Astrocyte (in vitro differentiated cells and primary cell): ENCODE results near the gene RBBP8NL. TPM values are rescaled to one million over a fixed set of nuclear protein-coding genes. Genes with fewer than 3 reads are reported as not detected.

Source experiments
- DNase-seq: peaks from one replicate; pipeline ENCODE4 v3.0.0-alpha.2; 2010; ENCODE audit warnings: low read depth
- FAIRE-seq: peaks from 2 replicates; lab custom pipeline; 2011; peaks lifted over from hg19 to GRCh38; lab: Jason Lieb, UNC
- H2AFZ ChIP-seq: 2 replicates; pipeline ENCODE4 v1.6.0; 2012; ENCODE audit warnings: low read depth, low read length, inconsistent platforms
- H3K27ac ChIP-seq: 2 replicates; pipeline ENCODE4 v1.5.1; 2011; ENCODE audit warnings: low read depth, low read length, inconsistent platforms
- H3K27me3 ChIP-seq: 2 replicates; pipeline ENCODE4 v1.6.0; 2011; ENCODE audit warnings: low read length, inconsistent platforms; ENCODE audit not compliant: insufficient read depth
- H3K36me3 ChIP-seq: 2 replicates; pipeline ENCODE4 v1.5.1; 2011; ENCODE audit warnings: low read length, inconsistent platforms; ENCODE audit not compliant: insufficient read depth
- H3K4me1 ChIP-seq: 2 replicates; pipeline ENCODE4 v1.5.1; 2011; ENCODE audit warnings: low read length, inconsistent platforms; ENCODE audit not compliant: insufficient read depth
- H3K4me2 ChIP-seq: 2 replicates; pipeline ENCODE4 v1.6.0; 2012; ENCODE audit warnings: low read length, inconsistent platforms
- H3K4me3 ChIP-seq: 2 replicates; pipeline ENCODE4 v1.5.1; 2011; ENCODE audit warnings: low read depth, mild to moderate bottlenecking, low read length, inconsistent platforms; ENCODE audit not compliant: insufficient read depth
- H3K79me2 ChIP-seq: 2 replicates; pipeline ENCODE4 v1.6.0; 2012; ENCODE audit warnings: mild to moderate bottlenecking, low read length, inconsistent platforms; ENCODE audit not compliant: insufficient read depth
- H3K9ac ChIP-seq: 2 replicates; pipeline ENCODE4 v1.6.0; 2012; ENCODE audit warnings: mild to moderate bottlenecking, low read length, inconsistent platforms
- H3K9me3 ChIP-seq: 2 replicates; pipeline ENCODE4 v1.5.1; 2012; ENCODE audit warnings: low read depth, mild to moderate bottlenecking, low read length, inconsistent platforms; ENCODE audit not compliant: insufficient read depth
- H4K20me1 ChIP-seq: 2 replicates; pipeline ENCODE4 v1.6.0; 2012; ENCODE audit warnings: low read length, inconsistent platforms; ENCODE audit not compliant: insufficient read depth
- H3K27ac Mint-ChIP-seq: one replicate; pipeline ENCODE4 v1.8.0; 2021; ENCODE audit warnings: mild to moderate bottlenecking, mixed read lengths; ENCODE audit not compliant: unreplicated experiment
- H3K27me3 Mint-ChIP-seq: one replicate; pipeline ENCODE4 v1.8.0; 2021; ENCODE audit warnings: low read depth, mixed read lengths; ENCODE audit not compliant: unreplicated experiment
- H3K36me3 Mint-ChIP-seq: one replicate; pipeline ENCODE4 v1.8.0; 2021; ENCODE audit warnings: low read depth, mixed read lengths; ENCODE audit not compliant: unreplicated experiment
- H3K4me1 Mint-ChIP-seq: one replicate; pipeline ENCODE4 v1.8.0; 2021; ENCODE audit warnings: low read depth, mixed read lengths; ENCODE audit not compliant: unreplicated experiment
- H3K4me3 Mint-ChIP-seq: one replicate; pipeline ENCODE4 v1.8.0; 2021; ENCODE audit warnings: mild to moderate bottlenecking, moderate library complexity, mixed read lengths; ENCODE audit not compliant: unreplicated experiment
- H3K9me3 Mint-ChIP-seq: one replicate; pipeline ENCODE4 v1.8.0; 2021; ENCODE audit warnings: mild to moderate bottlenecking, mixed read lengths; ENCODE audit not compliant: unreplicated experiment
- CTCF ChIP-seq: IDR thresholded peaks from 2 replicates; pipeline ENCODE4 v1.5.1; 2011; ENCODE audit warnings: low read depth, mild to moderate bottlenecking, inconsistent platforms, low read length, moderate library complexity; ENCODE audit not compliant: insufficient read depth
- EZH2 ChIP-seq: IDR thresholded peaks from 2 replicates; pipeline ENCODE4 v1.6.1; 2012; ENCODE audit warnings: mild to moderate bottlenecking, low read length, inconsistent platforms; ENCODE audit not compliant: insufficient read depth
- total RNA-seq: library from RNA; stranded (reverse); gene quantifications from 2 replicates; pipeline ENCODE4 v1.2.1, GENCODE V29; 2021

RBBP8NL gene
- total RNA-seq, 1 donor from 2014 or later = 0.14 TPM

GRCh38 chr20:62402456-62403150, 24.7 kb downstream of the RBBP8NL start:
- no peak for FAIRE-seq
- no peak overlapping the region for H3K4me3 Mint-ChIP-seq

GRCh38 chr20:62401331-62401779, 26.0 kb downstream of the RBBP8NL start:
- Histone ChIP-seq H3K4me3 (no peak overlapping the region), H4K20me1 (peaks cover 27% of the 10 kb centered on the region), H3K4me1 (peaks cover 5% of the 10 kb centered on the region), H3K27me3 (no peaks in the 10 kb centered on the region), H3K4me2 (no peak overlapping the region), H3K27ac (no peak overlapping the region), H3K9ac (no peak overlapping the region), H3K9me3 (no peaks in the 10 kb centered on the region), H3K79me2 (peaks cover under 1% of the 10 kb centered on the region), H2AFZ (no peak overlapping the region), H3K36me3 (no peaks in the 10 kb centered on the region)
- H3K9me3 Mint-ChIP-seq = no peaks in the 10 kb centered on the region
- H3K27me3 Mint-ChIP-seq = peaks cover 3% of the 10 kb centered on the region
- no peak overlapping the region for H3K4me3 Mint-ChIP-seq
- peaks cover 8% of the 10 kb centered on the region for H3K36me3 Mint-ChIP-seq
- TF ChIP-seq EZH2 (no peak), CTCF (no peak)
- no peak overlapping the region for H3K27ac Mint-ChIP-seq
- DNase-seq (no peak), FAIRE-seq (no peak)
- peaks cover 3% of the 10 kb centered on the region for H3K4me1 Mint-ChIP-seq

More at GRCh38 chr20:62402456-62403150, 24.7 kb downstream of the RBBP8NL start:
- peaks cover 5% of the 10 kb centered on the region for H3K36me3 Mint-ChIP-seq
- Histone ChIP-seq H3K36me3 (no peaks in the 10 kb centered on the region), H3K4me3 (no peak overlapping the region), H3K9ac (no peak overlapping the region), H3K27me3 (no peaks in the 10 kb centered on the region), H3K27ac (no peak overlapping the region), H4K20me1 (peaks cover 29% of the 10 kb centered on the region), H3K79me2 (peaks cover 4% of the 10 kb centered on the region), H3K4me1 (peaks cover 8% of the 10 kb centered on the region), H2AFZ (no peak overlapping the region), H3K9me3 (no peaks in the 10 kb centered on the region), H3K4me2 (no peak overlapping the region)
- peaks cover 3% of the 10 kb centered on the region for H3K27me3 Mint-ChIP-seq
- peaks cover 3% of the 10 kb centered on the region for H3K4me1 Mint-ChIP-seq
- H3K9me3 Mint-ChIP-seq = no peaks in the 10 kb centered on the region
- no peak overlapping the region for H3K27ac Mint-ChIP-seq
- no peak for DNase-seq
- TF ChIP-seq CTCF = no peak
- TF ChIP-seq EZH2 = no peak

- Mint-ChIP-seq H3K27ac (no peak overlapping the region), H3K27me3 (peaks cover 3% of the 10 kb centered on the region), H3K9me3 (no peaks in the 10 kb centered on the region), H3K4me3 (no peak overlapping the region), H3K36me3 (peaks cover 8% of the 10 kb centered on the region), H3K4me1 (no peaks in the 10 kb centered on the region)
- TF ChIP-seq CTCF = no peak
- TF ChIP-seq EZH2 = no peak
- H3K9ac ChIP-seq = no peak overlapping the region
- H3K27me3 ChIP-seq = no peaks in the 10 kb centered on the region
- no peak overlapping the region for H3K4me3 ChIP-seq
- no peaks in the 10 kb centered on the region for H3K9me3 ChIP-seq
- no peaks in the 10 kb centered on the region for H3K36me3 ChIP-seq
- no peak overlapping the region for H3K4me2 ChIP-seq
- H3K79me2 ChIP-seq = no peaks in the 10 kb centered on the region
- no peak overlapping the region for H2AFZ ChIP-seq
- H4K20me1 ChIP-seq = peaks cover 19% of the 10 kb centered on the region
- H3K27ac ChIP-seq = no peak overlapping the region
- FAIRE-seq = no peak
- H3K4me1 ChIP-seq = no peaks in the 10 kb centered on the region
- DNase-seq = no peak
These were observed 26.8 kb downstream of the RBBP8NL start for GRCh38 chr20:62400541-62400940.
